Measurements from ENCODE around the gene KLHL29. TPM values are rescaled to one million over a fixed set of nuclear protein-coding genes. Genes with fewer than 3 reads are reported as not detected.

The KLHL29 gene
- total RNA-seq, 2 experiments from 2014 or later = 2.9 to 3.5 TPM

DNA sequence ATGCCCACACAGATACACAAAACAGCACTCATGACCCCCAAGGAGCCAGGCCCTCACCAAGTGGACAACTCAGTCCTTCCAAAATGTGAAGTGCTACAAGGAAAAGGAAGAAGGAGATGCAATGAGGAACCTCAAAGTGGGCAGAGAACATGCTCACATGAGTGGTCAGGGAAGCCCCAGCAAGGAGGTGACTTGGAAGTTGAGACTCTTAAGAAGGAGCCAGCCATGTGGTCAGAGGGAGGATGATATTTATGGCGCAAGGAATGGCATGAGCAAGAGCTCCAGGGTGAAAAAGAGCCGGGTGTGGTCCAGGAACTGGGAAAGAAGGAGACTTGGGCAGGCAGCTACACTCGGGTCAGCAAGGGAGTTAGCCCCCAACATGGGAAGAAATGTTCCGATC lies 30.0 kb upstream of the KLHL29 start:
- H3K27ac Mint-ChIP-seq = no peak overlapping the region
- peaks cover 18% of the 10 kb centered on the region for H3K27me3 Mint-ChIP-seq
- no peaks in the 10 kb centered on the region for H3K9me3 Mint-ChIP-seq
- no peak for DNase-seq
- POLR2A ChIA-PET = no interaction called here
- peaks cover 2% of the 10 kb centered on the region for H3K4me1 Mint-ChIP-seq
- no peaks in the 10 kb centered on the region for H3K36me3 Mint-ChIP-seq (ENCODE audit: low read depth)
- no peak overlapping the region for H3K4me3 Mint-ChIP-seq
- CTCF ChIA-PET = no interaction called here

DNA sequence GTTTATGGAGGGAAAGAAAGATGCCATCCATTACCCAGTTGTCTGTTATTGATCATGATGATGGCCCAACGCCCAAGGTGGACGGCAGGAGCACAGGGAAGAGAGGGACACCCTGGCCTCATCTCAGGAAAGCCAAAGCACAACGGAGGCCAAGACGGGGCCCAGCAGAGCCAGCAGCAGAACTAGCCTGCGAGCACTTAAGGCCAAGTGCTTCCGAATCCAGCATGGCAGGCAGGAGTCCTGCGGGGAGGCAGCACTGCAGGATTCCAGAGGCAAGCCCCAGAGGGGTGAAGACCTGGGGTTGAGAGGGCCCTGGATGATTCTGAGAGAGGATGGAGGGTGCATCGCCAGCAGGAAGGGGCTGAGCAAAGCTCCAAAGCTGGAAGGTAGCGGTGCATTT lies 28.3 kb upstream of the KLHL29 start:
- CTCF ChIA-PET = no interaction called here
- H3K27ac Mint-ChIP-seq = no peak overlapping the region
- POLR2A ChIA-PET = no interaction called here
- no peaks in the 10 kb centered on the region for H3K9me3 Mint-ChIP-seq
- H3K4me3 Mint-ChIP-seq = no peak overlapping the region
- DNase-seq = no peak
- H3K36me3 Mint-ChIP-seq (ENCODE audit: low read depth) = no peaks in the 10 kb centered on the region
- H3K27me3 Mint-ChIP-seq = peaks cover 18% of the 10 kb centered on the region
- H3K4me1 Mint-ChIP-seq = no peaks in the 10 kb centered on the region

DNA sequence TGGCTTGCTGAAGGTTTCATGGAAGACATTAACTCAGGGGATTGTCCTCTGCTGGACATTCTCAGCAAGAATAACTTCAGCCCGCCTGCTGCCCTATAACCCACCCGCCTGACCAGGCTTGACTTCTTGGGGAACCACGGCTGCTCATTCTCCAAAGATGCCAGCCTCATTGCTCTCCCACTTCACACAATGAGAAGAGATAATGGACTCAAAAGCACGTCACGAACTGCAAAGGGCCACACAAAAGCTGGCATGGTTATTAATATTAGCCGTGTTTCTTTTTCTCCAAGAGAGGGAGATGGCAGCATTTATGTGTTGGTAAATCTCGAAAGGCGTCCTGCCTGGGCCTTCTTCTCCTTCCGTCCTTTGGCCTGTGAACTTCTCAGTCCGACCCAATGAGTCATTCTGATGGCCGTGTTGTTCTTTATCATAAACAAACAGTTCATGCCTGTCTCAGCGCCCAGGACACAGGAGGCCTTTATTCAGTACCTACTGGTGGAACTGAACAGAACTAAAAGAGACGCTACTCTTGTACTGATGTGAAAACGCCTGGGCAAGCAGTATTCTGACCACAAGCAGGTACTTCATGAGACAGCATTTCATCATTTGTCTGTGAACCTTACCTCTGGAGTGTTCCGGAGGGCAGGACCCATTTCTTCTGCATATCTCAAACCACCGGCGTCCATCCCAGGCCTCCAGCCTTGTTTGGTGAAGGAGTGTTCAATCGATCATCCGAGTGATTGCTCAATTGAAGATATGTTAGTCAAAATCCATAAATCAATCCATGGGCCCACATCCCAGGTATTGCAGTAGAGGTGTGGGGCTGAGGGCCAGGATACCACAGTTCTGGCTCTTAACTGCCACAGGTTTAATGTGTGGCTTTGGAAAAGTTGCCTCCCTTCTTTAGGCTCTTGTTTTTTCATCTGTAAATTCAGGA lies 25.1 kb upstream of the KLHL29 start:
- Mint-ChIP-seq H3K27ac (no peak overlapping the region), H3K4me1 (no peaks in the 10 kb centered on the region), H3K4me3 (no peak overlapping the region), H3K36me3 (ENCODE audit: low read depth) (no peaks in the 10 kb centered on the region), H3K9me3 (no peaks in the 10 kb centered on the region), H3K27me3 (peaks cover 20% of the 10 kb centered on the region)
- no peak for DNase-seq
- ChIA-PET CTCF (no interaction called here), POLR2A (no interaction called here)

DNA sequence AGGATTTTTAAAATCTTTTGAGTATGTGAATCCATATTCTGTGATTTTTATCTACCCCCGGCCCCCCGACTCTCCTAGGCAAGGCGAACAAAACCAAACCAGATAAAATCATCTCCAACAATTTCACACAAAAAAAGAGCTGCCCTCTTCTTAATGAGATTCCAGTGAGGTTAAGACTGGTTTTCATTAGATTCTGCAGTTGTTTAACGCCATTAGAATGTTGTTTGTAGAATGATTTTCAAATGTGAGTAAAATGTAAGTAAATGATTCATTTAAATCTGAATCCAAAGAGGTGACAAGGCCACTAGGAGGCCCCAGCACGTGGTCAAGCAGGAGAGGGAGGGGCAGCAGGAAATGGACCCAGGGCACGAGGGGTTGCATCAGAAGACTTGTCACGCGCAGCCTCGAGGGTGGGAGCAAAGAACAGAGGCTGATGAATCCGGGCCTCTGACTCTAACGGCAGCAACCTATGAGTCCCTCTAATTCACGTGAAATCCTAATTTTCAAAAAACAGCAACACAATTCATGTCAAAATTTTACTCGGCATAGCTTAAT lies 24.3 kb upstream of the KLHL29 start:
- peaks cover 27% of the 10 kb centered on the region for H3K27me3 Mint-ChIP-seq
- no peaks in the 10 kb centered on the region for H3K9me3 Mint-ChIP-seq
- H3K4me1 Mint-ChIP-seq = no peaks in the 10 kb centered on the region
- no peaks in the 10 kb centered on the region for H3K36me3 Mint-ChIP-seq (ENCODE audit: low read depth)
- DNase-seq = no peak
- CTCF ChIA-PET = no interaction called here
- no peak overlapping the region for H3K27ac Mint-ChIP-seq
- H3K4me3 Mint-ChIP-seq = no peak overlapping the region
- POLR2A ChIA-PET = no interaction called here

DNA sequence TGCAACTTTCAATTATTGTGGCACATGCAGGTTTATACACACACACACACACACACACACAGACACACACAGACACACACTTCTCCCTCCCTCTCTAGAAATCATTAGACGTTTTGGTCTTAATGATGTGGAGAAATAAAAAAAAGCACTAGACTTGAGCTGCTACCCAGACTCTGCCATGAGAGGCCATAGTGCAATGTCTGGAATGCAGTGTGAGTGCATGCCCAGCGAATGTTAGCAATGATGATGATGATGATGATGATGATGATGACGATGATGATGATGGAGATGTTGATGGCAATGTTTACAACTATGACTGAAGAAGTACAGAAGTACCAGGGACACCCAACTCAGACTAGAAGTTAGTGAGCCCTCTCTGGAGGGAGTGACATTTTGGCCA lies 23.8 kb upstream of the KLHL29 start:
- ChIA-PET CTCF (interaction anchor here (0.6 kb wide), 1 partner anchor 283 kb away, joined by 4 read pairs; no protein-coding TSS in a partner anchor), POLR2A (no interaction called here)
- no peak for DNase-seq
- Mint-ChIP-seq H3K27me3 (peaks cover 30% of the 10 kb centered on the region), H3K4me3 (no peak overlapping the region), H3K27ac (no peak overlapping the region), H3K36me3 (ENCODE audit: low read depth) (no peaks in the 10 kb centered on the region), H3K9me3 (no peaks in the 10 kb centered on the region), H3K4me1 (no peaks in the 10 kb centered on the region)

DNA sequence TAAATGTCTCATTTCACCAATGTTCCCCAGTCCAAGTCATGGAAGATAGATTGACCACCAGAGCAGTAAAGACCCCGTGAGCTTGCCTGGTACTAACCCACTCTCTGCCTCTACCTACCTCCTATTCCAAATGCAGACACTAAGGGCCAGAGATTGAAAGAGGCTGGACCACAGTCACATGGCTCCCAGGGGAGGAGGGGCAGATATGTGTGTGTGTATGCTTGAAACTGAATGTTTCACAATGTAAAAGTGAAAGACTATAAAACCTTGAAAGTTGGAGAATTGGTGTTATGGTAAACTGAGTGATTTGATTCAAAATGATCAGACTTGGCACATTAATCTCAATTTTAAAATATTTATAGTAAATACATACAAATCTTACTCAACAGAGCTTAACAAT lies 21.7 kb upstream of the KLHL29 start:
- ChIA-PET POLR2A (no interaction called here), CTCF (interaction anchor here (1.0 to 1.3 kb wide), 2 partner anchors 12 to 32 kb away, joined by 3 to 4 read pairs; no protein-coding TSS in a partner anchor)
- Mint-ChIP-seq H3K9me3 (no peaks in the 10 kb centered on the region), H3K36me3 (ENCODE audit: low read depth) (no peaks in the 10 kb centered on the region), H3K4me3 (no peak overlapping the region), H3K27ac (no peak overlapping the region), H3K4me1 (no peaks in the 10 kb centered on the region), H3K27me3 (peaks cover 35% of the 10 kb centered on the region)
- DNase-seq = no peak

DNA sequence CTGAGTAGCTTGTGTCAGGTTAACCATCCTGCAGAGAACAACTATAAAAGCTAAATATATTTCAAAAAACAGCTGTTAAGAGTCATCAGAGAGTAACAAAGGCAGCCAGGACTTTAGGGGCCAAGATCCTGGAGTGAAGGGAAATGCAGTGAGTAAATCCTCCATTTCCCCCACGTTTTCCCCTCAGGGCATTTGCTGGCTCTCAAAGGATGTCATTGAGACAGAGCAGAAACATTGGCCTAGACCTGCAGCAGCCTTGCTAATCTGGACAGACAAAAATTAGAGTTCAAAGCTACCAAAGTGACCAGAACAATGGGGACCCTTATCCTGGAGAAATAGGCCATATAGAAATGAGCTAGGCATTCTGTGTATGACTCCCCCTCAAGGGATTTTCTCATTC lies 21.1 kb upstream of the KLHL29 start:
- no peak overlapping the region for H3K4me3 Mint-ChIP-seq
- no peak for DNase-seq
- H3K36me3 Mint-ChIP-seq (ENCODE audit: low read depth) = no peaks in the 10 kb centered on the region
- no peak overlapping the region for H3K27ac Mint-ChIP-seq
- POLR2A ChIA-PET = no interaction called here
- H3K4me1 Mint-ChIP-seq = no peaks in the 10 kb centered on the region
- H3K27me3 Mint-ChIP-seq = peaks cover 33% of the 10 kb centered on the region
- no peaks in the 10 kb centered on the region for H3K9me3 Mint-ChIP-seq
- CTCF ChIA-PET = interaction anchor here (0.6 to 1.3 kb wide), 3 partner anchors 13 to 238 kb away, joined by 3 to 5 read pairs (median 4); no protein-coding TSS in a partner anchor

DNA sequence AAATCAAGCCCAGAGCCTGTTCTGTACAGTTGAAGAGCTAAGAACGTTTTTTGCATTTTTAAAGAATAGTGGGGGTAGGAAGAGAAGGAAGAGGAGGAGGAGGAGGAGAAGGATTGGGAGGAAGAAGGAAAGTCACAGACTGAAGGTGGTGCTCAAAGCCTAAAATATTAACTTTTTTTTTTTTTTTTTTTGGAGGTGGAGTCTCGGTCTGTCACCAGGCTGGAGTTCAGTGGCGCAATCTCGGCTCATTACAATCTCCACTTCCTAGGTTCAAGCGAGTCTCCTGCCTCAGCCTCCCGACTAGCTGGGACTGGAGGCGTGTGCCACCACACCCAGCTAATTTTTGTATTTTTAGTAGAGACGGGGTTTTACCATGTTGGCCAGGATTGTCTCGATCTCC lies 18.3 kb upstream of the KLHL29 start:
- no peaks in the 10 kb centered on the region for H3K9me3 Mint-ChIP-seq
- H3K36me3 Mint-ChIP-seq (ENCODE audit: low read depth) = no peaks in the 10 kb centered on the region
- H3K27ac Mint-ChIP-seq = no peak overlapping the region
- no peaks in the 10 kb centered on the region for H3K4me1 Mint-ChIP-seq
- H3K4me3 Mint-ChIP-seq = no peak overlapping the region
- peaks cover 39% of the 10 kb centered on the region for H3K27me3 Mint-ChIP-seq
- CTCF ChIA-PET = no interaction called here
- POLR2A ChIA-PET = no interaction called here
- no peak for DNase-seq

DNA sequence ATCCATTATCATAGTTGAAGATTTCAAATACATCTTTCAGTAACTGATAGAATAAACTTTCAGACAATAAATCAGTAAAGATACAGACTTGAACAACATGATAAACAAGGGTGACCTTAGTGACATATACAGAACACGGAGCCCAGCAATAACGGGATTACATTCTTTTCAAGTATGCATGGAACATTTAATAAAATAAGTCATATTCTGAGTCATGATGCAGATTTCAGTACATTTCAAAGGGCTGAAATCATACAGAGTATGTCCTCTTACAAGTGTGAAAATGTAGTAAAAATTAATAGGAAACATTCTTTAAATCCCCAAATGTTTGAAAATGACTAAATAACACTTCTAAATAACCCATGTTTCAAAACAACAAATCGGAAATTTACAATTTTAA lies 17.2 kb upstream of the KLHL29 start:
- H3K27ac Mint-ChIP-seq = no peak overlapping the region
- peaks cover 37% of the 10 kb centered on the region for H3K27me3 Mint-ChIP-seq

DNA sequence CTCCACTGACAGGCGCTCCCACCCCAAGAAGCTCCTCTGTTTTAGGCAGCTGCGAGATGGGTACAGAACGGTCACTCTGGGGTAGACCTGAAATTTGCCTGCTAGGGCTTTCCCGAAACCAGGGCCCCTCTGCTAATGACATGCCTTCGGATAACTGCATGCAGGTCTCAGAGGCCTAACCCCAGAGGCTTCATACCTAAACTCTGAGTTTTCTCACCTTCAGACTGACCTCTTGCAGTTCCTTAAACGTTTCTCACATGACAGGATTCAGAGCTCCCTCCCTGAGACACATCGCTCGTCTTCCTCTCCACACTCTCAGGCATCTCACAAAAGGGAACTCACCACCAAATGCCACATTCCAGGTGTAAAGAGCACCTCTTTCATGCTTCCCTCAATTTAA lies 11.3 kb upstream of the KLHL29 start:
- ChIA-PET POLR2A (no interaction called here), CTCF (no interaction called here)
- H3K4me1 Mint-ChIP-seq = peaks cover 7% of the 10 kb centered on the region
- H3K27ac Mint-ChIP-seq = no peak overlapping the region
- no peaks in the 10 kb centered on the region for H3K9me3 Mint-ChIP-seq
- peaks cover 36% of the 10 kb centered on the region for H3K27me3 Mint-ChIP-seq
- H3K4me3 Mint-ChIP-seq = no peak overlapping the region
- H3K36me3 Mint-ChIP-seq (ENCODE audit: low read depth) = no peaks in the 10 kb centered on the region
- no peak for DNase-seq

More for the DNA sequence above, 17.2 kb upstream of the KLHL29 start:
- no peak for DNase-seq
- Mint-ChIP-seq H3K4me3 (no peak overlapping the region), H3K9me3 (no peaks in the 10 kb centered on the region), H3K36me3 (ENCODE audit: low read depth) (no peaks in the 10 kb centered on the region), H3K4me1 (no peaks in the 10 kb centered on the region)
- CTCF ChIA-PET = no interaction called here
- POLR2A ChIA-PET = no interaction called here

DNA sequence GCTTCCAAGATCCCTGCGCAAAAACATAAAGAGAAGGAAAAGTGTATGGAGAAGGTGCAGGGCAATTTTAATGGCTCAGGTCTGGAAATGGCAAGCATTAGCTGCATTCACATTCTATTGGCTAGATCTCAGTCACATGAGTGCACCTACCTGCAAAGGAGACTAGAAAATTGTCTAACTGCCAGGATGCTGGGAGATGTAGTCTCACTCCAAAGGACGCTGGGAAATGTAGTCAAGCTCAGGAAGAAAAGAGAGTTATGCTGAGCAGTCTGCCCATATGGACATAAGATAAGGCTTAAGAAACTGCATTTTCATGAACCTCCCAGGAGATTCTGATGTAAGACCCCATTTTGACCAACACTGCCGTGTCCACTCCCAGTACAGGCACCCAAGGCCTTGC lies 9.5 kb upstream of the KLHL29 start:
- H3K36me3 Mint-ChIP-seq (ENCODE audit: low read depth) = peaks cover 3% of the 10 kb centered on the region
- peak; percentile 26 for DNase-seq
- H3K9me3 Mint-ChIP-seq = peaks cover 3% of the 10 kb centered on the region
- peaks cover 14% of the 10 kb centered on the region for H3K4me1 Mint-ChIP-seq
- CTCF ChIA-PET = no interaction called here
- H3K27ac Mint-ChIP-seq = no peak overlapping the region
- peaks cover 37% of the 10 kb centered on the region for H3K27me3 Mint-ChIP-seq
- POLR2A ChIA-PET = no interaction called here
- H3K4me3 Mint-ChIP-seq = no peak overlapping the region

DNA sequence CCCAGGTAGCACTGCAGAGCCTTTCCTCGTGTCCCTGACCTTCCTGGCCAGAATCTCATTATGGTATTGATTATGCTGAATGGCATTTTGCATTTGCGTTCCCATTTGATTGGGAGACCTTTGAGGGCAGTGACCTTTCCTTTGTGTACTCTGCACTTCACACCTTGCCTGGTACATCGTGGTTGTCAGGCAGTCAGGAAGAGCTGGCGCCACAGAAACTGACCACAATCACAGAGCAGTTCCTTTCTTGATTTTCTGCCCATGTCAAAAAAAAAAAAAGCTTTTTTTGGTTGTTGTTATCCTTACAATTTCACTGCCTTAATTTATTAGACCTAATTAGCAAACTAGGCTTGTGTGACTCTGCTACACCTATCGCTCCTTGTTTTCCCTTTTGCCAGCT lies 8.9 kb upstream of the KLHL29 start:
- Mint-ChIP-seq H3K36me3 (ENCODE audit: low read depth) (peaks cover 6% of the 10 kb centered on the region), H3K4me1 (peaks cover 20% of the 10 kb centered on the region), H3K27ac (no peak overlapping the region), H3K4me3 (no peak overlapping the region), H3K9me3 (peaks cover 7% of the 10 kb centered on the region), H3K27me3 (peaks cover 37% of the 10 kb centered on the region)
- CTCF ChIA-PET = no interaction called here
- POLR2A ChIA-PET = no interaction called here
- DNase-seq = no peak

DNA sequence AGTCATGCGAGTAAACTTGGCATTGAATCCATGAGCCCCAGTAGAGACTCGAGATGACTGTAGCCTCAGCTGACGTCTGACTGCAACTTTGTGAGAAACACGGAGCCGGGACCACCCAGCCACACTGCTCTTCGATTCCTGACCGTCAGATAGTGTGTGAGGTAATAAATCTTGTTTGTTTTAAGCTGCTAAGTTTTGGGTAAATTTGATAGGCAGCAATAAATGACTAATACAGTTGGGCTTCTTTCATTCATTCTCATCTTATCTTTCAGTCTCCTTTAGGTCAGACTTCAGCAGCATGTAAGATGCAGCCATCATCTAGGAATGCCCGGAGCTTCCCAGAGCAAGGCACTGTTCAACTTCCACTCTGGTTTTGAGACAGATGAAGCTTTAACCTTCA lies 8.0 kb upstream of the KLHL29 start:
- POLR2A ChIA-PET = no interaction called here
- CTCF ChIA-PET = no interaction called here
- no peak for DNase-seq
- peaks cover 42% of the 10 kb centered on the region for H3K27me3 Mint-ChIP-seq
- peaks cover 7% of the 10 kb centered on the region for H3K9me3 Mint-ChIP-seq
- H3K36me3 Mint-ChIP-seq (ENCODE audit: low read depth) = peaks cover 6% of the 10 kb centered on the region
- H3K4me1 Mint-ChIP-seq = peaks cover 26% of the 10 kb centered on the region
- H3K27ac Mint-ChIP-seq = no peak overlapping the region
- no peak overlapping the region for H3K4me3 Mint-ChIP-seq

DNA sequence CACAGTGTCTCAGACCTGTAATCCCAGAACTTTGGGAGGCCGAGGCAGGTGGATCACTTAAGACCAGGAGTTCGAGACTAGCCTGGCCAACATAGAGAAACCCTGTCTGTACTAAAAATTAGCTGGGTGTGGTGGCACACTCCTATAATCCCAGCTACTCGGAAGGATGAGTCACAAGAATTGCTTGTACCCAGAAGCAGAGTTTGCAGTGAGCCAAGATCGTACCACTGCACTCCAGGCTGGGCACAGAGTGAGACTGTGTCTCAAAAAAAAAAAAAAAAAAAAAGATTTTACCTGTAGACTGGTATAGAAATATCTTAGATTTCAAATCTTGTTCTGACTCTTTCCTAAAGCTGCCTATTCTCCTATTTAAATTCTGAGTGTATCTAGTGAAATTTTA lies 7.2 kb upstream of the KLHL29 start:
- ChIA-PET POLR2A (no interaction called here), CTCF (no interaction called here)
- no peak overlapping the region for H3K4me3 Mint-ChIP-seq
- H3K27me3 Mint-ChIP-seq = peaks cover 48% of the 10 kb centered on the region
- no peak for DNase-seq
- H3K9me3 Mint-ChIP-seq = peaks cover 7% of the 10 kb centered on the region
- H3K4me1 Mint-ChIP-seq = peaks cover 26% of the 10 kb centered on the region
- no peak overlapping the region for H3K27ac Mint-ChIP-seq
- H3K36me3 Mint-ChIP-seq (ENCODE audit: low read depth) = peaks cover 6% of the 10 kb centered on the region
